Measurements from ENCODE around the gene APH1B.
"Not testable (repeated sequence)": the region's sequence is repeated elsewhere in the genome, so short reads cannot be mapped to it uniquely, and the experiment has no call there.

APH1B gene

GRCh38 chr15:63331456-63331855 is 54.1 kb downstream of the APH1B start:
- in situ Hi-C loops (cut with HindIII; ENCODE audit: low pct_unique_long_range_greater_than_20kb, low sequenced_read_pairs), result no loop called here
- no peak for DNase-seq (ENCODE audit: low read depth in 1 of 2, low spot score in 1 of 2)
- no peak for TF ChIP-seq JUND (IDR thresholded peaks at IDR 0.05; ENCODE audit: low read depth)

- DNase-seq (ENCODE audit: low read depth in 1 of 2, low spot score in 1 of 2), result no peak
- TF ChIP-seq JUND (IDR thresholded peaks at IDR 0.05; ENCODE audit: low read depth), result no peak
- in situ Hi-C loops (cut with HindIII; ENCODE audit: low pct_unique_long_range_greater_than_20kb, low sequenced_read_pairs), result no loop called here
These were observed 55.1 kb downstream of the APH1B start for GRCh38 chr15:63332367-63333124.

DNA sequence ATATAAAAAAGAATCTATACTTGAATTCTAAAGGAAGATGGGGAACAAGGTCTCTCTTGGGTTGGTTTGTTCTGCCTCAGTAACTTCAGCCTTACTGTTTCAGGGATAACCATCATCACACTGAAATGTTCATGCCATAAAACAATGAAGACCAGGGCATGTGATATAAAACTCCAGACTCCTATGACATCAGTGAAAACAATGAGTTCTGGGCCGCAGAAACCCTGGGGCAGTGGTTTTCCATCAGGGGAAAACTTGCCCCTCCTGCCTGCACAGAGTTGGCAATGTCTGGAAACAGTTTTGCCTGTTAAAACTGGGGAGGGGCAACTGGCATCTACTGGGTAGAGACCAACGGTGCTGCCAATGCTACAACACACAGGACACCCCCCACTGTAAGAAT is 57.4 kb downstream of the APH1B start:
- no peak for DNase-seq (ENCODE audit: low read depth in 1 of 2, low spot score in 1 of 2)
- no peak for TF ChIP-seq JUND (IDR thresholded peaks at IDR 0.05; ENCODE audit: low read depth)
- in situ Hi-C loops (cut with HindIII; ENCODE audit: low pct_unique_long_range_greater_than_20kb, low sequenced_read_pairs), result no loop called here

DNA sequence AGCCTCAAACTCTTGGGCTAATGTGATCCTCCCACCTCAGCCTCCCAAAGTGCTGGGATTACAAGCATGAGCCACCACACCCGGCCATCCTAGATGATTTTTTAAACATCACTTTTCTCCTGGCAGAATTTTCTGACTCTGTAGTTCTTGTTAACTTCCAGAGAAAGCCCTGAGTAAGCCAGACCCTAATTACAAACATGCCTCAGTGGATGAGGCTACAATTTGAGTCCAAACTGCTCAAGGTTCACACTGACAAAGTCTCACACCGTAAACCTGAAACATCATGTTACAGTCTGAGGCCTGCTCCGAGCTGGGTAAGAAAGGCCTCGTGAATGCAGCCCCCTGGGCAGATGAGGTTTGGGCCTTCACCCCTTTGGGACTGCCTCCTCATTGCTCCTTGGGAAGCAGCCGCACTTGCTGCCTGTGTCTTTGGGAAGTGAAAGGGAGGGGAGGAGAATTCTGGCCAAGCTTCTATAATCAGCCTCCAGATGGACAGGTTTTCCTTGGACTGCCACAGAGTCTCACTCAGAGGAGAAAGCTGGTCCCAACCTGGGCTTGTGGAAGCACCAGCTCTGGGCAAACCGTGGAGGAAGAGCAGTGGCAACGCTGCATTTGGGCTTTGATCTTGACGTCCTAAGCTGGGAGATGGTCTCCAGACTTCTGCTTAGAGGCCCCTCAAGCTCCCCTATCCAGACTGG is 58.3 kb downstream of the APH1B start:
- no peak for TF ChIP-seq JUND (IDR thresholded peaks at IDR 0.05; ENCODE audit: low read depth)
- DNase-seq (ENCODE audit: low read depth in 1 of 2, low spot score in 1 of 2), result no peak
- in situ Hi-C loops (cut with HindIII; ENCODE audit: low pct_unique_long_range_greater_than_20kb, low sequenced_read_pairs), result no loop called here

GRCh38 chr15:63337046-63337445 is 59.6 kb downstream of the APH1B start:
- TF ChIP-seq JUND (IDR thresholded peaks at IDR 0.05; ENCODE audit: low read depth), result no peak
- in situ Hi-C loops (cut with HindIII; ENCODE audit: low pct_unique_long_range_greater_than_20kb, low sequenced_read_pairs), result no loop called here

DNA sequence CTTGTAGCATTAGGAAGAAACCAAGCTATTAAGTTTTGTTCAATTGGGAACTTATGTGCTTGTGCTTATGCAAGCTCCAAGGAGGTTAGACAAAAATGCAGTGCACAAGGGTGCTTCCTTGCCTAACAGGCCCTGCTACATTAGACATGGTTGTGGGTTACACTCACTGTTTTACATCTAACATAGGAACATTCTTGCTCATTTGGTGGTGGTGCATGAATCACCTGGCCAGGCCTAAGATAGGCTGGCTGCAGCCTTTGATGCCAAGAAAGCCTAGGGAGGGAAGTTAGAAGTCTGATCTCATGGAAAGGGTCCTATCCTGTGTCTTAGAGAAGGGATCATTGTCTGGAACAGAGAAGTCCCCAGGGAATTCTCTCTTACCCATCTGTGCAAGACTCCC is 60.8 kb downstream of the APH1B start:
- in situ Hi-C loops (cut with HindIII; ENCODE audit: low pct_unique_long_range_greater_than_20kb, low sequenced_read_pairs), result no loop called here
- TF ChIP-seq JUND (IDR thresholded peaks at IDR 0.05; ENCODE audit: low read depth), result no peak
- no peak for DNase-seq (ENCODE audit: low read depth in 1 of 2, low spot score in 1 of 2)

More at GRCh38 chr15:63337046-63337445, 59.6 kb downstream of the APH1B start:
- no peak for DNase-seq (ENCODE audit: low read depth in 1 of 2, low spot score in 1 of 2)

- no peak for TF ChIP-seq JUND (IDR thresholded peaks at IDR 0.05; ENCODE audit: low read depth)
These were observed 61.8 kb downstream of the APH1B start for GRCh38 chr15:63339006-63339766.

GRCh38 chr15:63339836-63340235 is 62.4 kb downstream of the APH1B start:
- in situ Hi-C loops (cut with HindIII; ENCODE audit: low pct_unique_long_range_greater_than_20kb, low sequenced_read_pairs), result no loop called here

More at GRCh38 chr15:63339006-63339766, 61.8 kb downstream of the APH1B start:
- DNase-seq (ENCODE audit: low read depth in 1 of 2, low spot score in 1 of 2), result no peak
- in situ Hi-C loops (cut with HindIII; ENCODE audit: low pct_unique_long_range_greater_than_20kb, low sequenced_read_pairs), result no loop called here

GRCh38 chr15:63340353-63340752 is 62.9 kb downstream of the APH1B start:
- in situ Hi-C loops (cut with HindIII; ENCODE audit: low pct_unique_long_range_greater_than_20kb, low sequenced_read_pairs), result no loop called here
- TF ChIP-seq JUND (IDR thresholded peaks at IDR 0.05; ENCODE audit: low read depth), result no peak
- no peak for DNase-seq (ENCODE audit: low read depth in 1 of 2, low spot score in 1 of 2)

More at GRCh38 chr15:63339836-63340235, 62.4 kb downstream of the APH1B start:
- TF ChIP-seq JUND (IDR thresholded peaks at IDR 0.05; ENCODE audit: low read depth), result no peak
- DNase-seq (ENCODE audit: low read depth in 1 of 2, low spot score in 1 of 2), result no peak

GRCh38 chr15:63340878-63341277 is 63.5 kb downstream of the APH1B start:
- DNase-seq (ENCODE audit: low read depth in 1 of 2, low spot score in 1 of 2), result no peak
- TF ChIP-seq JUND (IDR thresholded peaks at IDR 0.05; ENCODE audit: low read depth), result no peak
- in situ Hi-C loops (cut with HindIII; ENCODE audit: low pct_unique_long_range_greater_than_20kb, low sequenced_read_pairs), result no loop called here

GRCh38 chr15:63341898-63342297 is 64.5 kb downstream of the APH1B start:
- no peak for TF ChIP-seq JUND (IDR thresholded peaks at IDR 0.05; ENCODE audit: low read depth)
- DNase-seq (ENCODE audit: low read depth in 1 of 2, low spot score in 1 of 2), result no peak
- in situ Hi-C loops (cut with HindIII; ENCODE audit: low pct_unique_long_range_greater_than_20kb, low sequenced_read_pairs), result no loop called here

DNA sequence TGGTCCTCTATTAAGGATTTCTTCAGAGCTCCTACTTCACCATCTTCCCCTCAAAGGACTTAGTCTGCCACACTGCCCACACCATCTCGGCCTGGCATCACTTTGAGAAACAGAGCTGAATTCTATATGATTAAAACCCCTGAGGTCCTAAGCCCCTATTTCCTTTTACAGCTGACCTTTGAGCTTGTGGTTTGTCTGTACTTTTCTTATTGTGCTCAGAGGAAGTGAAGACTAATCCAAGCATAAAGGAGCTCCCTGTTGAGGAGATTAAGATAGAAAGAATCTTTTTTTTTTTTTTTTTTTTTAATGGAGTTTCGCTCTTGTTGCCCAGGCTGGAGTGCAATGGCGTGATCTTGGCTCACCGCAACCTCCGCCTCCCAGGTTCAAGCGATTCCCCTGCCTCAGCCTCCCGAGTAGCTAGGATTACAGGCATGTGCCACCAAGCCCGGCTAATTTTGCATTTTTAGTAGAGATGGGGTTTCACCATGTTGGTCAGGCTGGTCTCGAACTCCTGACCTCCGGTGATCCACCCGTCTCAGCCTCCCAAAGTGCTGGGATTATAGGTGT is 65.7 kb downstream of the APH1B start:
- in situ Hi-C loops (cut with HindIII; ENCODE audit: low pct_unique_long_range_greater_than_20kb, low sequenced_read_pairs); DNase-seq (ENCODE audit: low read depth in 1 of 2, low spot score in 1 of 2): not testable (repeated sequence)
